LNCaP clone FGC (cell line): ENCODE data around the gene NEU2.

Experiments used
- DNase-seq: peaks from one replicate; pipeline ENCODE4 v3.0.0-alpha.2; 2011; ENCODE audit warnings: low read depth
- H3K4me3 ChIP-seq: 2 replicates; pipeline ENCODE4 v1.5.1; 2011; ENCODE audit warnings: mild to moderate bottlenecking, low read depth, low read length, control low read depth
- TF ChIP-seq, protein P1 (sequence below): IDR thresholded peaks from 2 replicates; pipeline ENCODE4 v1.5.1; 2012; ENCODE audit warnings: mild to moderate bottlenecking; ENCODE audit not compliant: control insufficient read depth, insufficient read depth; ENCODE audit errors: extremely low read depth

The NEU2 gene

DNA sequence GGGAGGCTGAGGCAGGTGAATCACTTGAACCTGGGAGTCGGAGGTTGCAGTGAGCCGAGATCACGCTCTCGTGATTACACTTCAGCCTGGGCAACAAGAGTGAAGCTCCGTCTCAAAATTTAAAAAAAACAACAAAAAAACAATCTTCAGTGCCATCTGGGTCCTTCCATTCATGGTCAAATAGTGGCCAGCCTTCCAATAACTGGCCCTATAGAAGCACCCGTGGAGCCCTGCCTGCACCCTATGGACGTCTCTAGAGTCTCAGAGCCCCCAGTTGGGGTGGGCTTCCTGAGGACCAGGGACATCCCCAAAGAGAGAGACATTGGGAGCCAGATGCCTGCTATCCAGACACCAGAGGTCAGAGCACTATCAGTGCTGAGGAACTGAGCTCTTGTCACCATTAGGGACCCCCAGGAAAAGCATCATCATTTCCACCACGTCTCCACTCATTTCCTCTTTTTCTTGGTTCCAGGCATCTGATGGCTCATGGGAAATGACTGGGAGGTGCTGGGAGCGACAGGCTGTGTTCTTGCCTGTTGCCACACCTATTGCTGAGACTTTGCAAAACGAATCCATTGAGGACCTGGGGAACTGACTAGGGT, 9.4 kb downstream of the NEU2 start:
- no peak for DNase-seq
- TF ChIP-seq, protein P1, sequence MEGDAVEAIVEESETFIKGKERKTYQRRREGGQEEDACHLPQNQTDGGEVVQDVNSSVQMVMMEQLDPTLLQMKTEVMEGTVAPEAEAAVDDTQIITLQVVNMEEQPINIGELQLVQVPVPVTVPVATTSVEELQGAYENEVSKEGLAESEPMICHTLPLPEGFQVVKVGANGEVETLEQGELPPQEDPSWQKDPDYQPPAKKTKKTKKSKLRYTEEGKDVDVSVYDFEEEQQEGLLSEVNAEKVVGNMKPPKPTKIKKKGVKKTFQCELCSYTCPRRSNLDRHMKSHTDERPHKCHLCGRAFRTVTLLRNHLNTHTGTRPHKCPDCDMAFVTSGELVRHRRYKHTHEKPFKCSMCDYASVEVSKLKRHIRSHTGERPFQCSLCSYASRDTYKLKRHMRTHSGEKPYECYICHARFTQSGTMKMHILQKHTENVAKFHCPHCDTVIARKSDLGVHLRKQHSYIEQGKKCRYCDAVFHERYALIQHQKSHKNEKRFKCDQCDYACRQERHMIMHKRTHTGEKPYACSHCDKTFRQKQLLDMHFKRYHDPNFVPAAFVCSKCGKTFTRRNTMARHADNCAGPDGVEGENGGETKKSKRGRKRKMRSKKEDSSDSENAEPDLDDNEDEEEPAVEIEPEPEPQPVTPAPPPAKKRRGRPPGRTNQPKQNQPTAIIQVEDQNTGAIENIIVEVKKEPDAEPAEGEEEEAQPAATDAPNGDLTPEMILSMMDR: no peak
- H3K4me3 ChIP-seq: no peak overlapping the region

- TF ChIP-seq, protein P1: no peak
- no peak for DNase-seq
- H3K4me3 ChIP-seq: no peak overlapping the region
Measured at GRCh38 chr2:233042549-233042948, 10.1 kb downstream of the NEU2 start.

DNA sequence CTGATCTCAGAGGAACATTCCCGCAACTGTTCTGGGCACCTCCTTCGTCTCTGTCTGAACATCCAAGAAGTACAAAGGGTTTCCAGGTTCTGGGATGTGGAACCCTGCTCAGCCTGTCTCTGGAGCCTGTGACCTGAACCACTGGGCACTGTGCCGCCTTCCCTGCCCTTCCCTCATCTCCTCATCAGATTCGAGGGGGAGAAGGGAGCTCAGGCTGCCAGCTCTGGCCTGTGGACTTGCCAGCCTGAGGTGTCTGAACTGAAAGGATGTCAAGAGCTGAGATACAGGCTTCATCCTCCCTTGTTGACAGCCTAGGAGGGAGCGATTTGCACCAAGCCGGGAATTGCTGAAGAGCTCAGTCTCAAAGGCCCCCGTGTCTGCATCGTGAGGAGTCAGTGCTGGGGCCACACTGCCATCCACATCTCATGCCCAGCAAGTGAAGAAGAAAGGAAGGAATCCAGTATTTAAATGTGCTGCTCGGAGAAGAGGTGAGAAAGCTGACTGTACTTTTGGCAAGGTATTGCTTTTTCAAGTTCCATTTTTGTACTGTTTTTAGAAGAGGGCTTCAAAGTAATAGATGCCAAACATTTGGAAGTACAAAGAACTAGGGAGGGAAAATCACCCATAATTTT, 12.6 kb downstream of the NEU2 start:
- TF ChIP-seq, protein P1: no peak
- no peak for DNase-seq
- H3K4me3 ChIP-seq: no peak overlapping the region

GRCh38 chr2:233047206-233047605, 14.7 kb downstream of the NEU2 start:
- TF ChIP-seq, protein P1: no peak
- H3K4me3 ChIP-seq: no peak overlapping the region
- DNase-seq: no peak

- TF ChIP-seq, protein P1: no peak
- no peak for DNase-seq
- H3K4me3 ChIP-seq: no peak overlapping the region
Measured at GRCh38 chr2:233047667-233048066, 15.2 kb downstream of the NEU2 start.

- DNase-seq: no peak
- TF ChIP-seq, protein P1: no peak
- no peak overlapping the region for H3K4me3 ChIP-seq
Measured at GRCh38 chr2:233048569-233049193, 16.2 kb downstream of the NEU2 start.
